ENCODE measurements around the gene TSHR. TPM values are rescaled to one million over a fixed set of nuclear protein-coding genes. Genes with fewer than 3 reads are reported as not detected.

TSHR gene
- total and polyA plus RNA-seq, 2 donors (not counting 3 experiments of a cell fraction or from before 2014, with no cell fraction given), result not detected

DNA sequence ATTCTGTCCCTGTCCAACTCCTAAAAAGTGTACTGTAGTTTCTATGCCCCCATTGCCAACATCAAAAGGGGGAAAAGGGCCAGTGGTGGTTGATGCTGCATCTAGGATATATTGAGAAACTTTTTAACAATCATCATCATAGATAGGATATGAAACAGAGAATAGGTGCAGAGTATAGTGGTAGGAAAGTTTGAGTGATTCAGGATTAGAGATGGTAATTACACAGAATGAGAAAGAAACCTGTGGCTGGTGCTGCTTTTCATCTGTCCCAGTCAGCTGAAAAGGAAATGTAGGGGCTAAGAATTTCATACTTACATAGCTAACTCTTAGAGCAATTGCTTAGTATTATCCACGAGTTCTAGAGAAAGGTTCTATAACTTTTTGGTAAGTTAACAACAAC lies 197.8 kb downstream of the TSHR start:
- Histone ChIP-seq H2AFZ (ENCODE audit: low read depth, low read length) (no peak overlapping the region), H3K79me2 (ENCODE audit: control insufficient read depth, insufficient read depth, low read length) (no peaks in the 10 kb centered on the region), H3K4me1 (ENCODE audit: control insufficient read depth, extremely low read depth, insufficient read depth, low read length) (no peaks in the 10 kb centered on the region), H3K27ac (ENCODE audit: insufficient read depth, low read depth, low read length) (no peak overlapping the region), H3K27me3 (ENCODE audit: control insufficient read depth in 2 of 2, insufficient read depth in 2 of 2, low read length in 2 of 2) (no peaks in the 10 kb centered on the region), H3K9ac (replicated peaks; ENCODE audit: extremely low read depth, insufficient read depth, low read length) (no peak overlapping the region), H3K4me2 (ENCODE audit: insufficient read depth, low read length) (no peak overlapping the region), H3K9me3 (replicated peaks; ENCODE audit: control insufficient read depth, insufficient read depth, low read length) (no peaks in the 10 kb centered on the region), H4K20me1 (replicated peaks; ENCODE audit: control insufficient read depth, extremely low read depth, insufficient read depth, low read length) (no peaks in the 10 kb centered on the region), H3K4me3 (replicated peaks in 1 of 3; ENCODE audit: insufficient read depth in 1 of 3, low read depth in 1 of 3, low read length in 3 of 3) (no peak overlapping the region), H3K9me1 (replicated peaks; ENCODE audit: control insufficient read depth, extremely low read depth, insufficient read depth, low read length) (no peaks in the 10 kb centered on the region), H3K36me3 (ENCODE audit: control insufficient read depth in 2 of 2, extremely low read depth in 1 of 2, insufficient read depth in 2 of 2, low read length in 2 of 2) (no peaks in the 10 kb centered on the region)
- no TSS peak for BruUV-seq (replicated peaks)
- dilution Hi-C loops (cut with MboI; ENCODE audit: extremely low pct_ligation_motif_present, low sequenced_read_pairs) (no loop called here), intact Hi-C loops (cut with micrococcal nuclease) (no loop called here)
- FAIRE-seq, result no peak
- TF ChIP-seq POLR2A (IDR thresholded peaks at IDR 0.05; ENCODE audit: low read depth, low read length) (no peak), CTCF (IDR thresholded peaks at IDR 0.05; ENCODE audit: extremely low read depth in 1 of 2, insufficient read depth in 1 of 2, low read depth in 1 of 2, low read length in 2 of 2) (no peak), POLR2AphosphoS5 (IDR thresholded peaks at IDR 0.05; ENCODE audit: insufficient read depth, low read depth, low read length) (no peak), GATA2 (IDR thresholded peaks at IDR 0.05; ENCODE audit: insufficient read depth, insufficient read length, low read depth, low read length) (no peak), MYC (IDR thresholded peaks at IDR 0.05; ENCODE audit: low read depth, low read length) (no peak), JUN (IDR thresholded peaks at IDR 0.05; ENCODE audit: borderline replicate concordance, insufficient read depth, insufficient read length, low read depth) (no peak), EZH2 (IDR thresholded peaks at IDR 0.05; ENCODE audit: borderline replicate concordance, low read depth, low read length, severe bottlenecking) (no peak), FOS (IDR thresholded peaks at IDR 0.05; ENCODE audit: borderline replicate concordance, insufficient read depth, low read length) (no peak), MAX (IDR thresholded peaks at IDR 0.05; ENCODE audit: insufficient read depth, insufficient read length) (no peak)
- ChIA-PET CTCF (no interaction called here), POLR2A (no interaction called here)
- DNase-seq (ENCODE audit: low read depth, low spot score), result no peak
